Measurements from ENCODE around the gene XKR7. TPM values are rescaled to one million over a fixed set of nuclear protein-coding genes. Genes with fewer than 3 reads are reported as not detected.

Gene XKR7
- total RNA-seq, 1 donor from 2014 or later, result 0.05 TPM

GRCh38 chr20:31943052-31943471, 24.9 kb upstream of the XKR7 start:
- DNase-seq (ENCODE audit: low spot score), result peak; percentile 64

GRCh38 chr20:31945319-31945718, 22.6 kb upstream of the XKR7 start:
- DNase-seq (ENCODE audit: low spot score), result no peak

- DNase-seq (ENCODE audit: low spot score), result no peak
Observed at GRCh38 chr20:31945785-31946184, 22.2 kb upstream of the XKR7 start.

- DNase-seq (ENCODE audit: low spot score), result no peak
Observed at GRCh38 chr20:31948008-31948407, 19.9 kb upstream of the XKR7 start.

GRCh38 chr20:31949877-31950646, 17.9 kb upstream of the XKR7 start:
- DNase-seq (ENCODE audit: low spot score), result no peak

GRCh38 chr20:31951203-31951529, 16.8 kb upstream of the XKR7 start:
- no peak for DNase-seq (ENCODE audit: low spot score)

- peak; percentile 95 for DNase-seq (ENCODE audit: low spot score)
Observed at GRCh38 chr20:31951530-31952453, 16.2 kb upstream of the XKR7 start, which contains the start of gene PDRG1. Gene PDRG1 (minus strand): TSS chr20:31952046. CDS start chr20:31951961, 85 bp downstream.

- no peak for DNase-seq (ENCODE audit: low spot score)
Observed at GRCh38 chr20:31953556-31954148, 14.3 kb upstream of the XKR7 start.

- DNase-seq (ENCODE audit: low spot score), result no peak
Observed at GRCh38 chr20:31954500-31954899, 13.5 kb upstream of the XKR7 start.

- no peak for DNase-seq (ENCODE audit: low spot score)
Observed at GRCh38 chr20:31956556-31957526, 11.1 kb upstream of the XKR7 start.

GRCh38 chr20:31962761-31963160, 5.2 kb upstream of the XKR7 start:
- no peak for DNase-seq (ENCODE audit: low spot score)

- DNase-seq (ENCODE audit: low spot score), result no peak
Observed at GRCh38 chr20:31963889-31964288, 4.1 kb upstream of the XKR7 start.

GRCh38 chr20:31966991-31967655, 828 bp upstream of the XKR7 start:
- no peak for DNase-seq (ENCODE audit: low spot score)

GRCh38 chr20:31968291-31969126, 558 bp downstream of the XKR7 start:
- DNase-seq (ENCODE audit: low spot score), result peak; percentile 64

GRCh38 chr20:31969991-31970390, 2.0 kb downstream of the XKR7 start:
- no peak for DNase-seq (ENCODE audit: low spot score)

- no peak for DNase-seq (ENCODE audit: low spot score)
Observed at GRCh38 chr20:31972471-31973021, 4.6 kb downstream of the XKR7 start.

GRCh38 chr20:31974296-31974695, 6.3 kb downstream of the XKR7 start:
- DNase-seq (ENCODE audit: low spot score), result no peak

GRCh38 chr20:31974951-31975487, 7.1 kb downstream of the XKR7 start:
- no peak for DNase-seq (ENCODE audit: low spot score)

GRCh38 chr20:31975874-31976273, 7.9 kb downstream of the XKR7 start:
- DNase-seq (ENCODE audit: low spot score), result no peak
